HG02943 (cell line): ENCODE data around the gene FBLN2.
"Not testable (repeated sequence)": the region's sequence is repeated elsewhere in the genome, so short reads cannot be mapped to it uniquely, and the experiment has no call there.

Experiments
- ATAC-seq: cut with Tn5 transposase; IDR thresholded peaks from one replicate; pipeline ENCODE4 v1.9.1; 2021; ENCODE audit warnings: mild to moderate bottlenecking, low read depth, moderate library complexity; ENCODE audit not compliant: unreplicated experiment

The FBLN2 gene

GRCh38 chr3:13513051-13513912, 35.6 kb upstream of the FBLN2 start:
- no peak for ATAC-seq

GRCh38 chr3:13513913-13514517, 34.9 kb upstream of the FBLN2 start:
- ATAC-seq, result no peak

GRCh38 chr3:13514639-13515435, 34.1 kb upstream of the FBLN2 start:
- ATAC-seq, result no peak

- ATAC-seq, result no peak
Observed at GRCh38 chr3:13515786-13516759, 32.9 kb upstream of the FBLN2 start.

GRCh38 chr3:13516760-13517135, 32.2 kb upstream of the FBLN2 start:
- no peak for ATAC-seq

GRCh38 chr3:13517253-13517977, 31.5 kb upstream of the FBLN2 start:
- no peak for ATAC-seq

GRCh38 chr3:13518516-13518953, 30.4 kb upstream of the FBLN2 start:
- ATAC-seq, result no peak

GRCh38 chr3:13519006-13519791, 29.7 kb upstream of the FBLN2 start:
- ATAC-seq, result no peak

GRCh38 chr3:13520326-13520880, 28.5 kb upstream of the FBLN2 start:
- ATAC-seq, result no peak

GRCh38 chr3:13521309-13521708, 27.6 kb upstream of the FBLN2 start:
- ATAC-seq, result no peak

GRCh38 chr3:13521749-13522148, 27.2 kb upstream of the FBLN2 start:
- ATAC-seq, result not testable (repeated sequence)

GRCh38 chr3:13522236-13522635, 26.7 kb upstream of the FBLN2 start:
- ATAC-seq, result no peak

- no peak for ATAC-seq
Observed at GRCh38 chr3:13524979-13525669, 23.8 kb upstream of the FBLN2 start.

GRCh38 chr3:13525827-13526625, 22.9 kb upstream of the FBLN2 start:
- no peak for ATAC-seq

- ATAC-seq, result no peak
Observed at GRCh38 chr3:13526626-13526949, 22.3 kb upstream of the FBLN2 start.

GRCh38 chr3:13528217-13528867, 20.6 kb upstream of the FBLN2 start:
- no peak for ATAC-seq
